Measurements from ENCODE around the gene ARHGAP5. TPM values are rescaled to one million over a fixed set of nuclear protein-coding genes. Genes with fewer than 3 reads are reported as not detected.

The ARHGAP5 gene
- total and polyA plus RNA-seq, 2 experiments from 2014 or later: 22.1 to 72.6 TPM

DNA sequence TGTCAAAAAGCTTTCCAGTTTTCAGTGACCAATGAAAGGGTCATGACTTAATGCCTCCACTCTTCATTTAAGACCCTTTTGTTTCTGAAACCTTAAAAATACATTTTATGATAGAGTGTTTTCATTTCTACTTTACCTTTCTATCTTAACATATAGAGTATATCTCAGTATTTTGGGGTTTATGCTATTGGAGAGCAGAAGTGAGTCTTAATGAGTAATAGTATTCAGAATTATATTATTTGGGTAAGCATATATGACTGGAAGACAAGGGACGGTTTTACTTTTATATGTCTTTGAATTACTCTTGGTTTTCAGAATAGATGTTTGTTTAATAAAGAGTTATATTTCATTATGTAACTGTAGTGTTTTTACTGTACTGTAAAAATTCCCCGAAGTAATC, 10.8 kb downstream of the ARHGAP5 start:
- Histone ChIP-seq H3K9me2 (ENCODE audit: insufficient read depth) (no peaks in the 10 kb centered on the region), H3K36me3 (ENCODE audit: insufficient read depth) (no peaks in the 10 kb centered on the region; the same call in 1 of the 2 replicates), H3K4me1 (ENCODE audit: insufficient read depth) (peaks cover 22% of the 10 kb centered on the region), H3F3A (replicated peaks; ENCODE audit: low read depth) (no peaks in the 10 kb centered on the region), H2AFZ (no peak overlapping the region), H3K27me3 (ENCODE audit: insufficient read depth) (no peaks in the 10 kb centered on the region), H3K79me2 (replicated peaks; ENCODE audit: insufficient read depth) (peaks cover 76% of the 10 kb centered on the region), H4K20me1 (replicated peaks; ENCODE audit: insufficient read depth) (peaks cover 7% of the 10 kb centered on the region), H3K27ac (ENCODE audit: low read depth) (no peak overlapping the region), H3K4me3 (no peak overlapping the region), H3K4me2 (no peak overlapping the region)
- ATAC-seq (no peak), DNase-seq (ENCODE audit: low spot score) (no peak)
- TF ChIP-seq, protein P1, sequence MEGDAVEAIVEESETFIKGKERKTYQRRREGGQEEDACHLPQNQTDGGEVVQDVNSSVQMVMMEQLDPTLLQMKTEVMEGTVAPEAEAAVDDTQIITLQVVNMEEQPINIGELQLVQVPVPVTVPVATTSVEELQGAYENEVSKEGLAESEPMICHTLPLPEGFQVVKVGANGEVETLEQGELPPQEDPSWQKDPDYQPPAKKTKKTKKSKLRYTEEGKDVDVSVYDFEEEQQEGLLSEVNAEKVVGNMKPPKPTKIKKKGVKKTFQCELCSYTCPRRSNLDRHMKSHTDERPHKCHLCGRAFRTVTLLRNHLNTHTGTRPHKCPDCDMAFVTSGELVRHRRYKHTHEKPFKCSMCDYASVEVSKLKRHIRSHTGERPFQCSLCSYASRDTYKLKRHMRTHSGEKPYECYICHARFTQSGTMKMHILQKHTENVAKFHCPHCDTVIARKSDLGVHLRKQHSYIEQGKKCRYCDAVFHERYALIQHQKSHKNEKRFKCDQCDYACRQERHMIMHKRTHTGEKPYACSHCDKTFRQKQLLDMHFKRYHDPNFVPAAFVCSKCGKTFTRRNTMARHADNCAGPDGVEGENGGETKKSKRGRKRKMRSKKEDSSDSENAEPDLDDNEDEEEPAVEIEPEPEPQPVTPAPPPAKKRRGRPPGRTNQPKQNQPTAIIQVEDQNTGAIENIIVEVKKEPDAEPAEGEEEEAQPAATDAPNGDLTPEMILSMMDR (conservative IDR thresholded peaks at IDR 0.05; ENCODE audit: low read depth in 2 of 2): no peak
- TF ChIP-seq, protein P2, sequence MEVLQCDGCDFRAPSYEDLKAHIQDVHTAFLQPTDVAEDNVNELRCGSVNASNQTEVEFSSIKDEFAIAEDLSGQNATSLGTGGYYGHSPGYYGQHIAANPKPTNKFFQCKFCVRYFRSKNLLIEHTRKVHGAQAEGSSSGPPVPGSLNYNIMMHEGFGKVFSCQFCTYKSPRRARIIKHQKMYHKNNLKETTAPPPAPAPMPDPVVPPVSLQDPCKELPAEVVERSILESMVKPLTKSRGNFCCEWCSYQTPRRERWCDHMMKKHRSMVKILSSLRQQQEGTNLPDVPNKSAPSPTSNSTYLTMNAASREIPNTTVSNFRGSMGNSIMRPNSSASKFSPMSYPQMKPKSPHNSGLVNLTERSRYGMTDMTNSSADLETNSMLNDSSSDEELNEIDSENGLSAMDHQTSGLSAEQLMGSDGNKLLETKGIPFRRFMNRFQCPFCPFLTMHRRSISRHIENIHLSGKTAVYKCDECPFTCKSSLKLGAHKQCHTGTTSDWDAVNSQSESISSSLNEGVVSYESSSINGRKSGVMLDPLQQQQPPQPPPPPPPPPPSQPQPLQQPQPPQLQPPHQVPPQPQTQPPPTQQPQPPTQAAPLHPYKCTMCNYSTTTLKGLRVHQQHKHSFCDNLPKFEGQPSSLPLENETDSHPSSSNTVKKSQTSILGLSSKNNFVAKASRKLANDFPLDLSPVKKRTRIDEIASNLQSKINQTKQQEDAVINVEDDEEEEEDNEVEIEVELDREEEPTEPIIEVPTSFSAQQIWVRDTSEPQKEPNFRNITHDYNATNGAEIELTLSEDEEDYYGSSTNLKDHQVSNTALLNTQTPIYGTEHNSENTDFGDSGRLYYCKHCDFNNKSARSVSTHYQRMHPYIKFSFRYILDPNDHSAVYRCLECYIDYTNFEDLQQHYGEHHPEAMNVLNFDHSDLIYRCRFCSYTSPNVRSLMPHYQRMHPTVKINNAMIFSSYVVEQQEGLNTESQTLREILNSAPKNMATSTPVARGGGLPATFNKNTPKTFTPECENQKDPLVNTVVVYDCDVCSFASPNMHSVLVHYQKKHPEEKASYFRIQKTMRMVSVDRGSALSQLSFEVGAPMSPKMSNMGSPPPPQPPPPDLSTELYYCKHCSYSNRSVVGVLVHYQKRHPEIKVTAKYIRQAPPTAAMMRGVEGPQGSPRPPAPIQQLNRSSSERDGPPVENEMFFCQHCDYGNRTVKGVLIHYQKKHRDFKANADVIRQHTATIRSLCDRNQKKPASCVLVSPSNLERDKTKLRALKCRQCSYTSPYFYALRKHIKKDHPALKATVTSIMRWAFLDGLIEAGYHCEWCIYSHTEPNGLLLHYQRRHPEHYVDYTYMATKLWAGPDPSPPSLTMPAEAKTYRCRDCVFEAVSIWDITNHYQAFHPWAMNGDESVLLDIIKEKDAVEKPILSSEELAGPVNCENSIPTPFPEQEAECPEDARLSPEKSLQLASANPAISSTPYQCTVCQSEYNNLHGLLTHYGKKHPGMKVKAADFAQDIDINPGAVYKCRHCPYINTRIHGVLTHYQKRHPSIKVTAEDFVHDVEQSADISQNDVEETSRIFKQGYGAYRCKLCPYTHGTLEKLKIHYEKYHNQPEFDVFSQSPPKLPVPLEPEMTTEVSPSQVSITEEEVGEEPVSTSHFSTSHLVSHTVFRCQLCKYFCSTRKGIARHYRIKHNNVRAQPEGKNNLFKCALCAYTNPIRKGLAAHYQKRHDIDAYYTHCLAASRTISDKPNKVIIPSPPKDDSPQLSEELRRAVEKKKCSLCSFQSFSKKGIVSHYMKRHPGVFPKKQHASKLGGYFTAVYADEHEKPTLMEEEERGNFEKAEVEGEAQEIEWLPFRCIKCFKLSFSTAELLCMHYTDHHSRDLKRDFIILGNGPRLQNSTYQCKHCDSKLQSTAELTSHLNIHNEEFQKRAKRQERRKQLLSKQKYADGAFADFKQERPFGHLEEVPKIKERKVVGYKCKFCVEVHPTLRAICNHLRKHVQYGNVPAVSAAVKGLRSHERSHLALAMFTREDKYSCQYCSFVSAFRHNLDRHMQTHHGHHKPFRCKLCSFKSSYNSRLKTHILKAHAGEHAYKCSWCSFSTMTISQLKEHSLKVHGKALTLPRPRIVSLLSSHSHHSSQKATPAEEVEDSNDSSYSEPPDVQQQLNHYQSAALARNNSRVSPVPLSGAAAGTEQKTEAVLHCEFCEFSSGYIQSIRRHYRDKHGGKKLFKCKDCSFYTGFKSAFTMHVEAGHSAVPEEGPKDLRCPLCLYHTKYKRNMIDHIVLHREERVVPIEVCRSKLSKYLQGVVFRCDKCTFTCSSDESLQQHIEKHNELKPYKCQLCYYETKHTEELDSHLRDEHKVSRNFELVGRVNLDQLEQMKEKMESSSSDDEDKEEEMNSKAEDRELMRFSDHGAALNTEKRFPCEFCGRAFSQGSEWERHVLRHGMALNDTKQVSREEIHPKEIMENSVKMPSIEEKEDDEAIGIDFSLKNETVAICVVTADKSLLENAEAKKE (CRISPR knock-in tag; IDR thresholded peaks at IDR 0.05): no peak
- TF ChIP-seq NANOG (IDR thresholded peaks at IDR 0.05; ENCODE audit: borderline replicate concordance) (no peak), CREB1 (CRISPR knock-in tag; IDR thresholded peaks at IDR 0.05; ENCODE audit: low read depth) (no peak), JUNB (IDR thresholded peaks at IDR 0.05; ENCODE audit: unreplicated experiment) (no peak), EZH2 (IDR thresholded peaks at IDR 0.05; ENCODE audit: low read depth, unreplicated experiment) (no peak), ZNF114 (CRISPR knock-in tag; IDR thresholded peaks at IDR 0.05) (no peak), EZH2phosphoT487 (IDR thresholded peaks at IDR 0.05; ENCODE audit: unreplicated experiment) (no peak), STAT1 (IDR thresholded peaks at IDR 0.05; ENCODE audit: unreplicated experiment) (no peak), ZNF331 (CRISPR knock-in tag; IDR thresholded peaks at IDR 0.05; ENCODE audit: low read depth) (no peak), POLR2AphosphoS5 (IDR thresholded peaks at IDR 0.05; ENCODE audit: low read depth) (no peak)
- TF ChIP-seq, protein P3, sequence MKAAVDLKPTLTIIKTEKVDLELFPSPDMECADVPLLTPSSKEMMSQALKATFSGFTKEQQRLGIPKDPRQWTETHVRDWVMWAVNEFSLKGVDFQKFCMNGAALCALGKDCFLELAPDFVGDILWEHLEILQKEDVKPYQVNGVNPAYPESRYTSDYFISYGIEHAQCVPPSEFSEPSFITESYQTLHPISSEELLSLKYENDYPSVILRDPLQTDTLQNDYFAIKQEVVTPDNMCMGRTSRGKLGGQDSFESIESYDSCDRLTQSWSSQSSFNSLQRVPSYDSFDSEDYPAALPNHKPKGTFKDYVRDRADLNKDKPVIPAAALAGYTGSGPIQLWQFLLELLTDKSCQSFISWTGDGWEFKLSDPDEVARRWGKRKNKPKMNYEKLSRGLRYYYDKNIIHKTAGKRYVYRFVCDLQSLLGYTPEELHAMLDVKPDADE (IDR thresholded peaks at IDR 0.05): no peak
- TF ChIP-seq, protein P4, sequence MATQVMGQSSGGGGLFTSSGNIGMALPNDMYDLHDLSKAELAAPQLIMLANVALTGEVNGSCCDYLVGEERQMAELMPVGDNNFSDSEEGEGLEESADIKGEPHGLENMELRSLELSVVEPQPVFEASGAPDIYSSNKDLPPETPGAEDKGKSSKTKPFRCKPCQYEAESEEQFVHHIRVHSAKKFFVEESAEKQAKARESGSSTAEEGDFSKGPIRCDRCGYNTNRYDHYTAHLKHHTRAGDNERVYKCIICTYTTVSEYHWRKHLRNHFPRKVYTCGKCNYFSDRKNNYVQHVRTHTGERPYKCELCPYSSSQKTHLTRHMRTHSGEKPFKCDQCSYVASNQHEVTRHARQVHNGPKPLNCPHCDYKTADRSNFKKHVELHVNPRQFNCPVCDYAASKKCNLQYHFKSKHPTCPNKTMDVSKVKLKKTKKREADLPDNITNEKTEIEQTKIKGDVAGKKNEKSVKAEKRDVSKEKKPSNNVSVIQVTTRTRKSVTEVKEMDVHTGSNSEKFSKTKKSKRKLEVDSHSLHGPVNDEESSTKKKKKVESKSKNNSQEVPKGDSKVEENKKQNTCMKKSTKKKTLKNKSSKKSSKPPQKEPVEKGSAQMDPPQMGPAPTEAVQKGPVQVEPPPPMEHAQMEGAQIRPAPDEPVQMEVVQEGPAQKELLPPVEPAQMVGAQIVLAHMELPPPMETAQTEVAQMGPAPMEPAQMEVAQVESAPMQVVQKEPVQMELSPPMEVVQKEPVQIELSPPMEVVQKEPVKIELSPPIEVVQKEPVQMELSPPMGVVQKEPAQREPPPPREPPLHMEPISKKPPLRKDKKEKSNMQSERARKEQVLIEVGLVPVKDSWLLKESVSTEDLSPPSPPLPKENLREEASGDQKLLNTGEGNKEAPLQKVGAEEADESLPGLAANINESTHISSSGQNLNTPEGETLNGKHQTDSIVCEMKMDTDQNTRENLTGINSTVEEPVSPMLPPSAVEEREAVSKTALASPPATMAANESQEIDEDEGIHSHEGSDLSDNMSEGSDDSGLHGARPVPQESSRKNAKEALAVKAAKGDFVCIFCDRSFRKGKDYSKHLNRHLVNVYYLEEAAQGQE (IDR thresholded peaks at IDR 0.05; ENCODE audit: unreplicated experiment): no peak
- Mint-ChIP-seq H3K4me1 (peaks cover 27% of the 10 kb centered on the region), H3K9me3 (no peaks in the 10 kb centered on the region), H3K27ac (no peak overlapping the region), H3K36me3 (ENCODE audit: low read depth) (peaks cover 24% of the 10 kb centered on the region; the same call in 2 of the 3 replicates), H3K4me3 (no peak overlapping the region), H3K27me3 (ENCODE audit: insufficient read depth, low read depth, poor library complexity) (no peaks in the 10 kb centered on the region)
